D721Med (cell line): ENCODE data around the gene AHSG.

Experiments used
- DNase-seq: peaks from one replicate; pipeline ENCODE4 v3.0.0; 2011; ENCODE audit warnings: low spot score; ENCODE audit not compliant: insufficient read length
- FAIRE-seq: peaks from 2 replicates; lab custom pipeline; 2011; peaks lifted over from hg19 to GRCh38; lab: Jason Lieb, UNC
- CTCF ChIP-seq: IDR thresholded peaks from 2 replicates; pipeline ENCODE4 v1.5.1; 2012; ENCODE audit warnings: mild to moderate bottlenecking, control low read depth; ENCODE audit not compliant: insufficient read depth; ENCODE audit errors: missing control alignments

Gene AHSG

GRCh38 chr3:186592682-186593081 lies 20.2 kb upstream of the AHSG start:
- FAIRE-seq (no peak), DNase-seq (no peak)
- TF ChIP-seq CTCF = no peak

- FAIRE-seq (no peak), DNase-seq (no peak)
- TF ChIP-seq CTCF = no peak
Measured at GRCh38 chr3:186593862-186594261, 19.0 kb upstream of the AHSG start.

- no peak for FAIRE-seq
- no peak for TF ChIP-seq CTCF
Measured at GRCh38 chr3:186594591-186595113, 18.2 kb upstream of the AHSG start.

GRCh38 chr3:186596568-186597287 lies 16.1 kb upstream of the AHSG start:
- DNase-seq (no peak), FAIRE-seq (no peak)
- TF ChIP-seq CTCF = no peak

More at GRCh38 chr3:186594591-186595113, 18.2 kb upstream of the AHSG start:
- no peak for DNase-seq

GRCh38 chr3:186598108-186598784 lies 14.6 kb upstream of the AHSG start:
- DNase-seq (no peak), FAIRE-seq (no peak)
- no peak for TF ChIP-seq CTCF

GRCh38 chr3:186598794-186599141 lies 14.1 kb upstream of the AHSG start:
- TF ChIP-seq CTCF = no peak
- FAIRE-seq = no peak
- DNase-seq = no peak
